Neuronal stem cell (in vitro differentiated cells): ENCODE measurements around the gene BABAM2.

Experiments
- DNase-seq: peaks from one replicate; pipeline ENCODE4 v3.0.0-alpha.2; 2013; ENCODE audit warnings: low spot score
- H2AFZ ChIP-seq: one replicate; pipeline ENCODE4 v1.6.1; 2013; ENCODE audit warnings: mild to moderate bottlenecking, low read length, inconsistent platforms
- H2AK5ac ChIP-seq: 2 replicates; pipeline ENCODE4 v1.6.1; 2013; ENCODE audit warnings: low read depth, mild to moderate bottlenecking, inconsistent platforms, low read length, moderate library complexity, mixed read lengths
- H2BK120ac ChIP-seq: 2 replicates; pipeline ENCODE4 v1.6.1; 2013; ENCODE audit warnings: low read depth, mild to moderate bottlenecking, inconsistent platforms, low read length, moderate library complexity, mixed read lengths
- H2BK12ac ChIP-seq: one replicate; pipeline ENCODE4 v1.6.1; 2013; ENCODE audit warnings: low read length, inconsistent platforms
- H2BK15ac ChIP-seq: 2 replicates; pipeline ENCODE4 v1.6.1; 2013; ENCODE audit warnings: mild to moderate bottlenecking, low read length, inconsistent platforms, mixed read lengths
- H2BK5ac ChIP-seq: one replicate; pipeline ENCODE4 v1.6.1; 2013; ENCODE audit warnings: inconsistent platforms, mild to moderate bottlenecking, low read length, moderate library complexity
- H3K14ac ChIP-seq: one replicate; pipeline ENCODE4 v1.6.1; 2013; ENCODE audit warnings: low read length, inconsistent platforms
- H3K18ac ChIP-seq: 2 replicates; pipeline ENCODE4 v1.6.1; 2013; ENCODE audit warnings: low read length, inconsistent platforms
- H3K23ac ChIP-seq: 2 replicates; pipeline ENCODE4 v1.6.1; 2013; ENCODE audit warnings: low read depth, mild to moderate bottlenecking, mixed read lengths, low read length, inconsistent platforms; ENCODE audit not compliant: poor library complexity
- H3K27ac ChIP-seq: replicated peaks from 3 replicates; pipeline ENCODE4 v1.5.1; 2013; ENCODE audit warnings: low read length, inconsistent platforms
- H3K27me3 ChIP-seq, 3 experiments: 2 replicates each; pipeline ENCODE4 v1.6.1; 2013; ENCODE audit warnings: low read length in 3 of 3, mild to moderate bottlenecking in 2 of 3, inconsistent platforms in 1 of 3, low read depth in 1 of 3, mixed read lengths in 1 of 3, moderate library complexity in 1 of 3; ENCODE audit not compliant: control insufficient read depth in 3 of 3, insufficient read depth in 3 of 3
- H3K36me3 ChIP-seq, 2 donors: replicated peaks in 1 of 2; 2 replicates each; pipeline ENCODE4 v1.6.1; 2013; ENCODE audit warnings: low read length in 2 of 2; ENCODE audit not compliant: control insufficient read depth in 2 of 2, insufficient read depth in 2 of 2
- H3K4ac ChIP-seq: 2 replicates; pipeline ENCODE4 v1.6.1; 2013; ENCODE audit warnings: inconsistent platforms, mild to moderate bottlenecking, low read length, moderate library complexity
- H3K4me1 ChIP-seq, 2 donors: 1 replicate in 1 of 2; 2 replicates in 1 of 2; pipeline ENCODE4 v1.6.1; 2013; ENCODE audit warnings: low read length in 2 of 2, low read depth in 1 of 2; ENCODE audit not compliant: control insufficient read depth in 2 of 2, insufficient read depth in 1 of 2
- H3K4me2 ChIP-seq: one replicate; pipeline ENCODE4 v1.6.1; 2013; ENCODE audit warnings: mild to moderate bottlenecking, low read length, inconsistent platforms; ENCODE audit not compliant: insufficient read depth, poor library complexity, severe bottlenecking
- H3K4me3 ChIP-seq, 2 donors: 2 replicates each; pipeline ENCODE4 v1.5.1; 2013; ENCODE audit warnings: low read length in 2 of 2, mild to moderate bottlenecking in 2 of 2, inconsistent platforms in 1 of 2, moderate library complexity in 1 of 2
- H3K79me1 ChIP-seq: one replicate; pipeline ENCODE4 v1.6.1; 2013; ENCODE audit warnings: low read depth, mild to moderate bottlenecking, inconsistent platforms, low read length, moderate library complexity
- H3K9ac ChIP-seq: one replicate; pipeline ENCODE4 v1.6.1; 2013; ENCODE audit warnings: mild to moderate bottlenecking, low read depth, low read length, inconsistent platforms; ENCODE audit not compliant: poor library complexity
- H3K9me3 ChIP-seq, 2 donors: replicated peaks in 1 of 2; 2 replicates each; pipeline versions ENCODE3 to v1.6.1; 2013; ENCODE audit warnings: low read length in 2 of 2, mild to moderate bottlenecking in 2 of 2, inconsistent platforms in 1 of 2, low read depth in 1 of 2, mixed read lengths in 1 of 2, moderate library complexity in 1 of 2; ENCODE audit not compliant: control insufficient read depth in 2 of 2, insufficient read depth in 1 of 2
- H4K8ac ChIP-seq: one replicate; pipeline ENCODE4 v1.6.1; 2013; ENCODE audit warnings: low read depth, mild to moderate bottlenecking, inconsistent platforms, low read length, moderate library complexity
- H4K91ac ChIP-seq: one replicate; pipeline ENCODE4 v1.6.1; 2013; ENCODE audit warnings: low read length, low read depth, mild to moderate bottlenecking, inconsistent platforms; ENCODE audit not compliant: poor library complexity
- WGBS, 2 donors: extraction: QIAGEN DNeasy Blood & Tissue Kit; methylation state at CpG; one replicate each; pipeline ENCODE4 v1.1.7; 2013; ENCODE audit warnings: missing lambda C conversion rate in 2 of 2, mixed read lengths in 1 of 2; ENCODE audit not compliant: insufficient read length in 2 of 2, insufficient replicate concordance in 1 of 2; ENCODE audit errors: extremely low coverage in 2 of 2; 5-methylcytosine and 5-hydroxymethylcytosine counted together

BABAM2 gene

GRCh38 chr2:27915191-27915590 lies 24.7 kb downstream of the BABAM2 start:
- H2AK5ac ChIP-seq = no peak overlapping the region
- no peak overlapping the region for H3K23ac ChIP-seq
- H2BK120ac ChIP-seq = no peak overlapping the region
- H2BK5ac ChIP-seq = no peak overlapping the region
- H3K14ac ChIP-seq = no peak overlapping the region
- H2BK15ac ChIP-seq = no peak overlapping the region
- no peak overlapping the region for H3K4ac ChIP-seq
- H3K9me3 ChIP-seq = no peaks in the 10 kb centered on the region
- no CpG with 5 or more reads among the region's 5 CpGs for WGBS, 2 donors
- H3K18ac ChIP-seq = no peak overlapping the region
- no peak overlapping the region for H2BK12ac ChIP-seq
- peaks cover 3% of the 10 kb centered on the region for H3K79me1 ChIP-seq
- H4K91ac ChIP-seq = no peak overlapping the region
- no peaks in the 10 kb centered on the region for H3K27me3 ChIP-seq
- no peak overlapping the region for H2AFZ ChIP-seq
- H3K4me1 ChIP-seq = peaks cover 0 to 2% of the 10 kb centered on the region in 2 donors
- H3K36me3 ChIP-seq = no peaks in the 10 kb centered on the region
- H3K27ac ChIP-seq = no peak overlapping the region
- no peak overlapping the region for H3K9ac ChIP-seq
- H4K8ac ChIP-seq = no peak overlapping the region
- no peak for DNase-seq
- H3K4me2 ChIP-seq = no peak overlapping the region
- no peak overlapping the region for H3K4me3 ChIP-seq

- Histone ChIP-seq H3K18ac (no peak overlapping the region), H2BK15ac (no peak overlapping the region), H2BK120ac (no peak overlapping the region), H3K14ac (no peak overlapping the region), H4K8ac (no peak overlapping the region), H3K27ac (no peak overlapping the region), H2AK5ac (no peak overlapping the region), H3K9me3 (no peaks in the 10 kb centered on the region), H2BK12ac (no peak overlapping the region), H3K79me1 (peaks cover 3% of the 10 kb centered on the region), H4K91ac (no peak overlapping the region), H2AFZ (no peak overlapping the region), H3K23ac (no peak overlapping the region), H3K27me3 (no peaks in the 10 kb centered on the region), H3K4ac (no peak overlapping the region), H3K36me3 (no peaks in the 10 kb centered on the region), H3K4me2 (no peak overlapping the region), H3K4me3 (no peak overlapping the region), H2BK5ac (no peak overlapping the region), H3K4me1 (peaks cover 0 to 2% of the 10 kb centered on the region in 2 donors), H3K9ac (no peak overlapping the region)
- no peak for DNase-seq
These were observed 25.3 kb downstream of the BABAM2 start for GRCh38 chr2:27915874-27916273.

- no CpG with 5 or more reads among the region's 1 CpG for WGBS, 2 donors
- Histone ChIP-seq H4K8ac (no peak overlapping the region), H3K4me2 (no peak overlapping the region), H2AFZ (no peak overlapping the region), H3K23ac (no peak overlapping the region), H2BK15ac (no peak overlapping the region), H2AK5ac (no peak overlapping the region), H4K91ac (no peak overlapping the region), H2BK120ac (no peak overlapping the region), H2BK5ac (no peak overlapping the region), H3K4me3 (no peak overlapping the region), H3K14ac (no peak overlapping the region), H3K9me3 (no peaks in the 10 kb centered on the region), H3K9ac (no peak overlapping the region), H3K4ac (no peak overlapping the region), H3K79me1 (peaks cover 3% of the 10 kb centered on the region), H3K27ac (no peak overlapping the region), H3K4me1 (peaks cover 0 to 2% of the 10 kb centered on the region in 2 donors), H3K36me3 (no peaks in the 10 kb centered on the region), H3K27me3 (no peaks in the 10 kb centered on the region), H2BK12ac (no peak overlapping the region), H3K18ac (no peak overlapping the region)
- no peak for DNase-seq
These were observed 25.9 kb downstream of the BABAM2 start for GRCh38 chr2:27916293-27916995.

GRCh38 chr2:27920148-27920885 lies 29.8 kb downstream of the BABAM2 start:
- Histone ChIP-seq H4K91ac (no peak overlapping the region), H3K4me1 (no peaks in the 10 kb centered on the region), H3K18ac (no peak overlapping the region), H2BK12ac (no peak overlapping the region), H3K4me2 (no peak overlapping the region), H3K23ac (no peak overlapping the region), H3K4me3 (no peak overlapping the region), H2BK120ac (no peak overlapping the region), H3K4ac (no peak overlapping the region), H4K8ac (no peak overlapping the region), H3K27me3 (no peaks in the 10 kb centered on the region), H3K14ac (no peak overlapping the region), H2AFZ (no peak overlapping the region), H3K36me3 (no peaks in the 10 kb centered on the region), H3K27ac (no peak overlapping the region), H2AK5ac (no peak overlapping the region), H3K9ac (no peak overlapping the region), H2BK15ac (no peak overlapping the region), H3K9me3 (no peaks in the 10 kb centered on the region), H3K79me1 (peaks cover 3% of the 10 kb centered on the region), H2BK5ac (no peak overlapping the region)
- no peak for DNase-seq
- no CpG with 5 or more reads among the region's 4 CpGs for WGBS, 2 donors
